Naive thymus-derived CD4-positive, alpha-beta T cell (primary cell): ENCODE measurements around the gene NEK7. TPM values are rescaled to one million over a fixed set of nuclear protein-coding genes. Genes with fewer than 3 reads are reported as not detected.

Experiments
- ATAC-seq: fragments of 150-1000 bp; cut with Tn5 transposase; 2 replicates; pipeline ENCODE4 v1.10.0; 2021; ENCODE audit warnings: mild to moderate bottlenecking, moderate library complexity
- CTCF ChIA-PET: fragments of 350-600 bp; sonication (Branson Sonifier 250); formaldehyde crosslinking; loops from one replicate; lab custom pipeline; 2021; ENCODE audit warnings: antibody characterized with exemption; lab: Charles Lee
- POLR2A ChIA-PET: fragments of 350-600 bp; sonication (Branson Sonifier 250); formaldehyde crosslinking; loops from one replicate; lab custom pipeline; 2021; ENCODE audit warnings: antibody characterized with exemption, inconsistent platforms; lab: Charles Lee
- DNase-seq, 9 donors: peaks; one replicate each; pipeline versions ENCODE4 v3.0.0 to v3.0.0-alpha.2; 2020 to 2022; ENCODE audit warnings: mixed read lengths in 1 of 9
- H3K27ac ChIP-seq: one replicate; pipeline ENCODE4 v1.7.0; 2013; ENCODE audit warnings: mild to moderate bottlenecking, low read depth, low read length, moderate library complexity
- H3K27me3 ChIP-seq, 2 donors: one replicate each; pipeline ENCODE4 v1.7.0; 2013; ENCODE audit warnings: low read length in 2 of 2, mild to moderate bottlenecking in 2 of 2, moderate library complexity in 2 of 2; ENCODE audit not compliant: control insufficient read depth in 2 of 2, insufficient read depth in 2 of 2
- H3K36me3 ChIP-seq, 3 experiments: 1 replicate in 2 of 3; 2 replicates in 1 of 3; pipeline ENCODE4 v1.7.0; 2013; ENCODE audit warnings: low read length in 3 of 3, mild to moderate bottlenecking in 3 of 3, moderate library complexity in 1 of 3; ENCODE audit not compliant: insufficient read depth in 3 of 3, control insufficient read depth in 2 of 3
- H3K4me1 ChIP-seq, 2 donors: one replicate each; pipeline ENCODE4 v1.7.0; 2013; ENCODE audit warnings: low read length in 2 of 2, mild to moderate bottlenecking in 2 of 2, moderate library complexity in 1 of 2; ENCODE audit not compliant: control insufficient read depth in 2 of 2, insufficient read depth in 2 of 2
- H3K4me3 ChIP-seq: 2 replicates; pipeline ENCODE4 v1.7.0; 2013; ENCODE audit warnings: mild to moderate bottlenecking, low read length
- H3K9me3 ChIP-seq, 3 experiments: 1 replicate in 2 of 3; 2 replicates in 1 of 3; pipeline ENCODE4 v1.7.0; 2013; ENCODE audit warnings: low read length in 3 of 3; ENCODE audit not compliant: control insufficient read depth in 2 of 3
- H3K27ac Mint-ChIP-seq, 9 donors: one replicate each; pipeline ENCODE4 v1.8.0; 2020 to 2022; ENCODE audit warnings: mixed read lengths in 9 of 9, mild to moderate bottlenecking in 8 of 9, moderate library complexity in 5 of 9, inconsistent platforms in 2 of 9
- H3K27me3 Mint-ChIP-seq, 5 donors: one replicate each; pipeline ENCODE4 v1.8.0; 2021 to 2022; ENCODE audit warnings: mixed read lengths in 5 of 5, mild to moderate bottlenecking in 1 of 5
- H3K36me3 Mint-ChIP-seq, 5 donors: one replicate each; pipeline ENCODE4 v1.8.0; 2020 to 2022; ENCODE audit warnings: mixed read lengths in 5 of 5, mild to moderate bottlenecking in 3 of 5, inconsistent platforms in 1 of 5
- H3K4me1 Mint-ChIP-seq, 7 donors: one replicate each; pipeline ENCODE4 v1.8.0; 2020 to 2022; ENCODE audit warnings: mixed read lengths in 7 of 7, mild to moderate bottlenecking in 3 of 7, inconsistent platforms in 1 of 7
- H3K4me3 Mint-ChIP-seq, 10 donors: one replicate each; pipeline ENCODE4 v1.8.0; 2020 to 2022; ENCODE audit warnings: mild to moderate bottlenecking in 10 of 10, mixed read lengths in 10 of 10, moderate library complexity in 6 of 10, inconsistent platforms in 2 of 10
- H3K9me3 Mint-ChIP-seq, 11 donors: one replicate each; pipeline ENCODE4 v1.8.0; 2020 to 2022; ENCODE audit warnings: mixed read lengths in 11 of 11, mild to moderate bottlenecking in 4 of 11, inconsistent platforms in 1 of 11, moderate library complexity in 1 of 11
- intact Hi-C, 2 donors: fragments of 100-400 bp; cut with micrococcal nuclease; formaldehyde crosslinking; loops; one replicate each; pipeline ENCODE4 v1.15.1; 2023
- polyA plus RNA-seq, 2 donors: library from polyadenylated mRNA; unstranded; fragments of 300-500 nt; fragmentation: Illumina TruSeq; gene quantifications; one replicate each; pipeline ENCODE4 v1.2.3, GENCODE V29; 2021
- total RNA-seq, 6 experiments: library from RNA in 5 of 6; stranded (reverse) in 5 of 6; gene quantifications; 1 replicate in 5 of 6; 2 replicates in 1 of 6; pipeline ENCODE4 v1.2.3 and lab custom pipeline; 2021 to 2026

The NEK7 gene
- total and polyA plus RNA-seq, 7 experiments from 2014 or later: 25.1 to 68.4 (median 44.5) TPM

- Histone ChIP-seq H3K36me3 (no peaks in the 10 kb centered on the region), H3K27ac (peak overlapping the region; percentile 59), H3K4me3 (peak overlapping the region; percentile 8), H3K9me3 (no peaks in the 10 kb centered on the region), H3K27me3 (no peaks in the 10 kb centered on the region), H3K4me1 (peaks cover 82 to 83% of the 10 kb centered on the region in 2 donors)
- Mint-ChIP-seq H3K9me3 (no peaks in the 10 kb centered on the region), H3K27me3 (no peaks in the 10 kb centered on the region), H3K4me3 (peak overlapping the region; percentile 32 to 85 (median 67)), H3K36me3 (peaks cover 0 to 8% (median 0%) of the 10 kb centered on the region in 5 donors), H3K4me1 (peaks cover 65 to 94% (median 86%) of the 10 kb centered on the region in 7 donors), H3K27ac (peak overlapping the region; percentile 24 to 97 (median 93))
- ChIA-PET POLR2A (interaction anchor here (2.4 to 14.5 kb wide), 3 partner anchors 9 to 18 kb away, joined by 11 to 150 read pairs (median 29); partner anchors contain the start of gene NEK7), CTCF (interaction anchor here (1.7 kb wide), 1 partner anchor 20 kb away, joined by 7 read pairs; the partner anchor contains the start of gene NEK7)
- DNase-seq (peak in 1 of 9 donors; percentile 14), ATAC-seq (no peak)
- intact Hi-C loops: loop anchor here in 1 of 2 donors (1.0 to 5.0 kb wide), 2 partner anchors 17 to 269 kb away; no protein-coding TSS in a partner anchor
Measured at GRCh38 chr1:198176179-198176578, 19.4 kb downstream of the NEK7 start.

- peaks cover 65 to 95% (median 88%) of the 10 kb centered on the region in 7 donors for H3K4me1 Mint-ChIP-seq
- H3K27me3 Mint-ChIP-seq: no peaks in the 10 kb centered on the region
- ATAC-seq (no peak), DNase-seq (no peak)
- peak overlapping the region in 8 of 10 donors; percentile 17 to 85 (median 63) for H3K4me3 Mint-ChIP-seq
- POLR2A ChIA-PET: interaction anchor here (0.8 to 14.5 kb wide), 5 partner anchors 10 to 21 kb away, joined by 3 to 150 read pairs (median 11); partner anchors contain the start of gene NEK7
- Histone ChIP-seq H3K4me3 (no peak overlapping the region), H3K27me3 (no peaks in the 10 kb centered on the region), H3K9me3 (no peaks in the 10 kb centered on the region), H3K27ac (peak overlapping the region; percentile 59), H3K4me1 (peaks cover 77 to 81% of the 10 kb centered on the region in 2 donors), H3K36me3 (no peaks in the 10 kb centered on the region)
- CTCF ChIA-PET: interaction anchor here (0.7 to 1.7 kb wide), 3 partner anchors 19 to 97 kb away, joined by 3 to 7 read pairs (median 3); partner anchors contain the start of gene NEK7
- H3K9me3 Mint-ChIP-seq: no peaks in the 10 kb centered on the region
- H3K36me3 Mint-ChIP-seq: peaks cover 0 to 10% (median 0%) of the 10 kb centered on the region in 5 donors
- intact Hi-C loops: loop anchor here in 1 of 2 donors (5.0 kb wide), 1 partner anchor 270 kb away; no protein-coding TSS in a partner anchor
- peak overlapping the region in 8 of 9 donors; percentile 81 to 97 (median 93) for H3K27ac Mint-ChIP-seq
Measured at GRCh38 chr1:198177546-198177945, 20.7 kb downstream of the NEK7 start.

GRCh38 chr1:198178615-198179014, 21.8 kb downstream of the NEK7 start:
- Mint-ChIP-seq H3K4me3 (peak overlapping the region in 8 of 10 donors; percentile 12 to 85 (median 46)), H3K27ac (peak overlapping the region in 8 of 9 donors; percentile 69 to 95 (median 90)), H3K9me3 (no peaks in the 10 kb centered on the region), H3K4me1 (peaks cover 64 to 96% (median 89%) of the 10 kb centered on the region in 7 donors), H3K27me3 (no peaks in the 10 kb centered on the region), H3K36me3 (peaks cover 0 to 10% (median 0%) of the 10 kb centered on the region in 5 donors)
- no peak overlapping the region for H3K4me3 ChIP-seq
- no peaks in the 10 kb centered on the region for H3K27me3 ChIP-seq
- peaks cover 75 to 80% of the 10 kb centered on the region in 2 donors for H3K4me1 ChIP-seq
- H3K36me3 ChIP-seq: no peaks in the 10 kb centered on the region
- H3K27ac ChIP-seq: peak overlapping the region; percentile 46
- CTCF ChIA-PET: interaction anchor here (0.6 to 1.5 kb wide), 2 partner anchors 8 to 20 kb away, joined by 3 read pairs; no protein-coding TSS in a partner anchor
- H3K9me3 ChIP-seq: no peaks in the 10 kb centered on the region
- no peak for DNase-seq
- intact Hi-C loops: loop anchor here (1.0 to 5.0 kb wide), 4 partner anchors 9 to 271 kb away; partner anchors contain the start of gene NEK7 (in 1 of the 2)
- ATAC-seq: no peak
- POLR2A ChIA-PET: interaction anchor here (0.8 to 14.5 kb wide), 3 partner anchors 11 to 21 kb away, joined by 4 to 150 read pairs (median 11); partner anchors contain the start of gene NEK7

- ChIA-PET POLR2A (no interaction called here), CTCF (interaction anchor here (1.1 kb wide), 1 partner anchor 12 kb away, joined by 3 read pairs; no protein-coding TSS in a partner anchor)
- Histone ChIP-seq H3K4me3 (peak overlapping the region; percentile 21), H3K27me3 (no peaks in the 10 kb centered on the region), H3K9me3 (no peaks in the 10 kb centered on the region), H3K27ac (peak overlapping the region; percentile 57), H3K36me3 (no peaks in the 10 kb centered on the region), H3K4me1 (peaks cover 66 to 71% of the 10 kb centered on the region in 2 donors)
- peaks cover 59 to 92% (median 85%) of the 10 kb centered on the region in 7 donors for H3K4me1 Mint-ChIP-seq
- peak overlapping the region; percentile 69 to 93 (median 87) for H3K27ac Mint-ChIP-seq
- H3K36me3 Mint-ChIP-seq: peaks cover 0 to 12% (median 0%) of the 10 kb centered on the region in 5 donors
- H3K4me3 Mint-ChIP-seq: peak overlapping the region in 9 of 10 donors; percentile 24 to 78 (median 56)
- intact Hi-C loops: loop anchor here (1.0 to 5.0 kb wide), 4 partner anchors 8 to 272 kb away; partner anchors contain the start of gene NEK7 (in 1 of the 2)
- ATAC-seq: peak; percentile 71
- DNase-seq: peak in 7 of 9 donors; percentile 17 to 53 (median 40)
- H3K27me3 Mint-ChIP-seq: no peaks in the 10 kb centered on the region
- H3K9me3 Mint-ChIP-seq: no peaks in the 10 kb centered on the region
Measured at GRCh38 chr1:198179556-198179981, 22.8 kb downstream of the NEK7 start.

GRCh38 chr1:198183605-198184004, 26.8 kb downstream of the NEK7 start:
- CTCF ChIA-PET: interaction anchor here (1.1 kb wide), 1 partner anchor 25 kb away, joined by 3 read pairs; no protein-coding TSS in a partner anchor

GRCh38 chr1:198184516-198184915, 27.7 kb downstream of the NEK7 start:
- H3K4me3 Mint-ChIP-seq: no peak overlapping the region
- ChIA-PET CTCF (no interaction called here), POLR2A (interaction anchor here (0.9 to 1.0 kb wide), 2 partner anchors 17 to 26 kb away, joined by 4 read pairs; no protein-coding TSS in a partner anchor)
- Histone ChIP-seq H3K27me3 (no peaks in the 10 kb centered on the region), H3K4me3 (no peak overlapping the region), H3K27ac (no peak overlapping the region), H3K4me1 (peaks cover 60 to 77% of the 10 kb centered on the region in 2 donors), H3K36me3 (no peaks in the 10 kb centered on the region), H3K9me3 (no peaks in the 10 kb centered on the region)
- DNase-seq: no peak
- peaks cover 40 to 91% (median 80%) of the 10 kb centered on the region in 7 donors for H3K4me1 Mint-ChIP-seq
- H3K36me3 Mint-ChIP-seq: peaks cover 0 to 9% (median 0%) of the 10 kb centered on the region in 5 donors
- peak overlapping the region in 1 of 9 donors; percentile 82 for H3K27ac Mint-ChIP-seq
- intact Hi-C loops: no loop called here
- H3K9me3 Mint-ChIP-seq: no peaks in the 10 kb centered on the region
- ATAC-seq: no peak
- H3K27me3 Mint-ChIP-seq: no peaks in the 10 kb centered on the region

More at GRCh38 chr1:198183605-198184004, 26.8 kb downstream of the NEK7 start:
- ATAC-seq (no peak), DNase-seq (no peak)
- no peaks in the 10 kb centered on the region for H3K27me3 Mint-ChIP-seq
- no peaks in the 10 kb centered on the region for H3K9me3 Mint-ChIP-seq
- POLR2A ChIA-PET: interaction anchor here (0.9 to 1.5 kb wide), 3 partner anchors 16 to 25 kb away, joined by 4 to 5 read pairs (median 4); no protein-coding TSS in a partner anchor
- intact Hi-C loops: no loop called here
- no peaks in the 10 kb centered on the region for H3K36me3 ChIP-seq
- no peak overlapping the region for H3K4me3 Mint-ChIP-seq
- no peaks in the 10 kb centered on the region for H3K27me3 ChIP-seq
- no peak overlapping the region for H3K4me3 ChIP-seq
- no peaks in the 10 kb centered on the region for H3K9me3 ChIP-seq
- peak overlapping the region in 3 of 9 donors; percentile 36 to 93 (median 48) for H3K27ac Mint-ChIP-seq
- peaks cover 0 to 9% (median 0%) of the 10 kb centered on the region in 5 donors for H3K36me3 Mint-ChIP-seq
- H3K27ac ChIP-seq: no peak overlapping the region
- peaks cover 65 to 79% of the 10 kb centered on the region in 2 donors for H3K4me1 ChIP-seq
- peaks cover 41 to 91% (median 83%) of the 10 kb centered on the region in 7 donors for H3K4me1 Mint-ChIP-seq
